Left ventricle myocardium superior (tissue), 1 donor: ENCODE measurements around the gene DDAH1. TPM values are rescaled to one million over a fixed set of nuclear protein-coding genes. Genes with fewer than 3 reads are reported as not detected.

ENCODE experiments used
- ATAC-seq: fragments of 200-7000 bp; cut with Tn5 transposase; one replicate; pipeline ENCODE4 v1.9.1; 2020; ENCODE audit warnings: mild to moderate bottlenecking, moderate library complexity
- DNase-seq: peaks from one replicate; pipeline ENCODE4 v3.0.0-alpha.2; 2020
- intact Hi-C: fragments of 100-400 bp; cut with micrococcal nuclease; formaldehyde crosslinking; loops from one replicate; pipeline ENCODE4 v1.11.0; 2022
- total RNA-seq: library from RNA; stranded (reverse); fragmentation: NEBNext Ultra II Directional; extraction: Animal tissue kit (Norgen Biotek cat#: 25700); gene quantifications from one replicate; pipeline ENCODE4 v1.2.1, GENCODE V29; 2021
- donor health status: DM: no; HTN: yes; CAD: no; lungs with severe emphysema.

Gene DDAH1
- total RNA-seq, 1 donor from 2014 or later: 4.1 TPM

GRCh38 chr1:85449356-85449755 is 15.6 kb downstream of the DDAH1 start:
- no peak for ATAC-seq
- no peak for DNase-seq
- intact Hi-C loops: no loop called here

DNA sequence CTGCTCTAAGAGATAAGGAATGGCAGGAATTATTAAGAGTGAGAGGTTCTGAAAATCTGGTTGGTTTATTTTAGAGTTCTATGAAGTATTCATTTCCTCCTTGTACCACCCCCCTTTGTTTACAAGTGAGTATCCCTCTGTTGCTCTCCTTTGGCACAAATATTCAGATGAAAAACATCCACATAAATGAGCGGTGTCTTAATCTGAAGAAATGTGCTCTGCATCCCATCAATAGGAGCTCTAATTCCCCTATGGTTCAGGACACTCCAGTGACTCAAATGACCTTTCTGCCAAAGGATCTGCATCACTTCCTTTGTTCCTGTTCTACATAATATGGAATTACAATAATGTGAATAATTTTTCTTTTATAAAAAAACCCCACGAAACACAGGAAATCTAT is 16.6 kb downstream of the DDAH1 start:
- DNase-seq (no peak), ATAC-seq (peak; percentile 69)
- intact Hi-C loops: no loop called here

GRCh38 chr1:85447006-85447943 is 17.7 kb downstream of the DDAH1 start:
- ATAC-seq (peak; percentile 23), DNase-seq (no peak)
- intact Hi-C loops: no loop called here

GRCh38 chr1:85445906-85446305 is 19.1 kb downstream of the DDAH1 start:
- DNase-seq (no peak), ATAC-seq (no peak)
- intact Hi-C loops: no loop called here

DNA sequence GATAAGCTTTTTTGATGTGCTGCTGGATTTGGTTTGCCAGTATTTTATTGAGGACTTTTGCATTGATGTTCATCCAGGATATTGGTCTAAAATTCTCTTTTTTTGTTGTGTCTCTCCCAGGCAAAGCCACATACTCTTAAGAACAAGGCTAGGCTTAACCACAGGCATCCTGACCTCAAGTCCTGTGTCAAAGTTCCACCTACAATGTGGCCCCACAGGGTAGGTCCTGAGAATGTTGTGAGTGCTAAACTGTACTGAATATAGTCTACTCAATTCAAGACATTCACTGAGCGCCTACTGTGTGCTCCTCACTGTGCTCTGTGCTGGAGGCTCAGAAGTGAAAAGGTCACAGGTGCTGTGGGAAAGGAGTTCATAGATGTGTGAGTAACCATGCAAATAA is 20.6 kb downstream of the DDAH1 start:
- no peak for ATAC-seq
- DNase-seq: no peak
- intact Hi-C loops: no loop called here

GRCh38 chr1:85440612-85441011 is 24.3 kb downstream of the DDAH1 start:
- intact Hi-C loops: no loop called here
- peak; percentile 35 for ATAC-seq
- DNase-seq: no peak

DNA sequence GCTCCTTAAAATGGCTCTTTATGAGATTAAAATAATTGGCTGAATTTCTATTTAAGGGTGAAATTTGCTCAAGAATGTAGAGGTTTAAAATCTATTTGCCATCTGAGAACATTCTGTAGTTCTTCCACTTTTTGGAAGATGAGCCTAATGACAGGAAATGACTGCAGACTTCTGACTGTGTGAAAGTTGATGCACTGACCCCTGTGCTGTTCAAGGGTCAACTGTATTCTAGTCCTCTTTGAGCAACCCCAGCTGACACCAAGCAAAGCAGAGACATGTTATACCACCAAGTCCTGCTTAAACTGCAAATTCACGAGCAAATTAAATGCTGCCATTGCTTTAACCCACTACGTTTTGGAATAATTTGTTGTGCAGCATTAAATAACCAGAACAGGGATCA is 26.6 kb downstream of the DDAH1 start:
- peak; percentile 42 for ATAC-seq
- intact Hi-C loops: no loop called here
- no peak for DNase-seq

- ATAC-seq: no peak
- intact Hi-C loops: no loop called here
- no peak for DNase-seq
These were observed 27.8 kb downstream of the DDAH1 start for GRCh38 chr1:85437139-85437538.

DNA sequence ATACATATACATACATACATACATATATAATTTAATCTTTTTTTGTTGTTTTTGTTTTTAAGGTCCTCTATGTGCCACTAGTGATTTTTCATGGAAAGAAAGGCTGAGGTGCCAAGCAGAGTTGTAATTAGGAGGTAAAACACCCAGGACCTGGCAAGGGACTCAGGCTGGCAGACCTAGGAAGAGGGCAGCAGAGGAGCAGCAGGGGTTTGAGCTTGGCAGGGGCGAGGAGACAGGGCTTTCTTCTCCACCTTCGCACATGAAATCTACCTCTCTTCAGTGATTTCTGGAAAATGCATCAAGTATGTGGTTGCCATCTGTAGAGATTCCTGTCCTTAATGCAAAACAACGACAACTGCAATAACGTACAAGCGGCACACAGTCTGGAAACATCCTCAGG is 31.9 kb downstream of the DDAH1 start:
- DNase-seq: no peak
- no peak for ATAC-seq
- intact Hi-C loops: no loop called here

DNA sequence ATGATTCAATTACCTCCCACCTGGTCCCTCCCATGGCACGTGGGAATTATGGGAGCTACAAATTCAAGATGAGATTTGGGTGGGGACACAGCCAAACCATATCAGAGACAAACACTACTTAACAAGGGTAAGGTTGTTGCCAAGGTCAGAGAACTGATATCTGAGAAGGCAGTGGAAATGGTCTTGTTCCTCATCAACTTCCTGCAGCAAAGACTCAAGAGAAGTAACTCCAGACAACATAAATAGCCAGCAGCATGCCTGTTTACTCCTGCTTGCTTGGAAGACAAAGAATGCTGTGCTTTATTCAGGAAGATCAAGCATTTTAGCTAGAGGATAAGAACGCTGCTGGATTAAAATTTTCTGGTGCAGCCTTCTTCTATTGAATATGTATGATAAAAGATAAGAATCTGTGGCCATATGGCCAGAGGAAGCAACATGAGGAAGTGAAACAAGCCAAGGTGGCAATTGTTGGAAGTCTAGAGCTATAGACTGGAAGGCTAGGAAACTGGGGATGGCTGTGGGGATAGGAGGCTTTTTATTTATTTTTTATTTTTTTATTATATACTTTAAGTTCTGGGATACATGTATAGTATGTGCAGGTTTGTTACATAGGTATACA is 36.4 kb downstream of the DDAH1 start:
- DNase-seq (no peak), ATAC-seq (no peak)
- intact Hi-C loops: no loop called here

DNA sequence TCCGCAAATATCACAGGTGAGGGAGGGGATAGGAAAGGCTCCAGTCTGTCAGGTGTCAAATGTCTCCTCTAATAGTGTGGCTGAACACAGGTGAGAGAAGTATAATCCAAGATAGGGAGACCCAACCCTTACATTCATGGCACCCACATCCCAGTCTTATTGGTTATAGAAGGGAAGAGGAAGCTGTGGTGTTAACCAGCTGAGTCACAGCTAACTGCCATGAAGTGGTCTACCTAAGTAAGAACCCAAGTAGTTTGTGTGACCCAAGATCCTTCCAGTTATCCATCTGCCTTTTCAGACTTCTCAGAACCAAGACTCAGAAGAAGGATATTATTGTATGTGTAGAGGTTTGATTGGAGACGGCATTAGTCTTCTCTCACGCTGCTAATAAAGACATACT is 37.1 kb downstream of the DDAH1 start:
- DNase-seq: no peak
- intact Hi-C loops: no loop called here
- no peak for ATAC-seq

DNA sequence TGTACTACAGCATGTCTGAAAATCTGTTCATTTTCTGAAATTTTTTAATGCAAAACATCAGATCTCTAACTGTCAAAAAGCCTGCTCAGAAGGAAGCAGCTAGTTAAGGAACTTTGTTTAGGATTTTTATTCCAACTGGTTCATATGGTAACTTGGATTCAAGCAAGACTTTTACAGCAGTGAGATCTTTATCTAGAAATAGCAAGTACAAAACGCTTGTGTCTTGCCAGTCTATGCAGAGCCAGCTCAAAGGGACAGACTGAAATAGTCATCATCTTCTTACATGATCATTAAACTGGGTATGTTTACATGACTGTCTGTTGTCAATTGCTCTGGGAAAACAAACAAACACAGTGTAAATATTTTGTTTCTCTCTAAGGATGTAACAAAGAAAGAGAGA is 37.6 kb downstream of the DDAH1 start:
- ATAC-seq: no peak
- intact Hi-C loops: no loop called here
- DNase-seq: no peak

GRCh38 chr1:85421179-85421578 is 43.8 kb downstream of the DDAH1 start:
- DNase-seq: no peak
- no peak for ATAC-seq
- intact Hi-C loops: no loop called here

- ATAC-seq: no peak
- DNase-seq: no peak
- intact Hi-C loops: no loop called here
These were observed 44.8 kb downstream of the DDAH1 start for GRCh38 chr1:85420199-85420598.

GRCh38 chr1:85417876-85418275 is 47.1 kb downstream of the DDAH1 start:
- no peak for ATAC-seq
- no peak for DNase-seq
- intact Hi-C loops: no loop called here

DNA sequence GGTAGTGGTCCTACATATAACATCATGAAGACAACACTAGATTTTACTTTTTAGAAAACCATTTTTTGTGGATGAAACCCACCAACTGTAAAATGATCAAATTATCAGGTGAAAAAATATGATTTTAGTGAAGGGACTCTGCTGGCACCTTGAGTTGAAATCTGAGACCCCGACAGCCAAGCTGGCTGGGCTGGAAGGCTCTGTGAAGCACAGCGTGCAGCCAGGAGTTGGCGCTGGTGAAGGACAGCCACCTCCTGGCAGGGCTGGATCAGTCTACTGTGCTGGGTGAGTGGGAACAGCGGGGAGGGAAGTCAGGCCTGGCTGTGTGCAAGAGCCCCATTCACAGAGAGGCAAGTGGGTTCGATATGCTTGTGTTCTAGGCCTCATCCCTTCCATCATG is 47.9 kb downstream of the DDAH1 start:
- DNase-seq (no peak), ATAC-seq (no peak)
- intact Hi-C loops: no loop called here

GRCh38 chr1:85413169-85413568 is 51.8 kb downstream of the DDAH1 start:
- peak; percentile 28 for ATAC-seq

GRCh38 chr1:85411567-85412305 is 53.2 kb downstream of the DDAH1 start:
- DNase-seq: no peak
- ATAC-seq: no peak
- intact Hi-C loops: no loop called here

More at GRCh38 chr1:85413169-85413568, 51.8 kb downstream of the DDAH1 start:
- DNase-seq: no peak
- intact Hi-C loops: no loop called here

DNA sequence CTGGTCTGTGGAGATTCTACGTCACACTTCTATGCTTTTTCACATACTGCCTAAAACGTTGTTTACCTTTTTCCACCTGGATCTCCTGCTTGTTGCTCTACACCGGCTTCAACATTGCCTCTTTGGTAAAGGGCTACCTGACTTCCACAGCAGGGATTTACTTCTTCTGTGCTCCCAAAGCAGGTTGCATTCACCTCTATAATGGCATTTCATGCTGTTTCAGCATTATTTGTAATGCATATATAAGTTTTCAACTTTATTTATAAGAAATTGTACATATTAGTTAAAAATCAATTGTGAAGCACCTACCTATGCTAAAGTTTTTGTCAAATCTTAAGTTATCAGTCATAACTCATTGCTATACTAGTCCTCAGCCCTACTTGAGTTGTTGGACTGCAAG is 55.4 kb downstream of the DDAH1 start:
- no peak for ATAC-seq
- DNase-seq: no peak
- intact Hi-C loops: no loop called here

GRCh38 chr1:85407746-85408377 is 57.1 kb downstream of the DDAH1 start:
- intact Hi-C loops: no loop called here
- no peak for DNase-seq
- ATAC-seq: no peak
